ENCODE results near the gene TPSB2. TPM values are rescaled to one million over a fixed set of nuclear protein-coding genes. Genes with fewer than 3 reads are reported as not detected.

Gene TPSB2
- total RNA-seq, 1 donor from 2014 or later, result not detected

DNA sequence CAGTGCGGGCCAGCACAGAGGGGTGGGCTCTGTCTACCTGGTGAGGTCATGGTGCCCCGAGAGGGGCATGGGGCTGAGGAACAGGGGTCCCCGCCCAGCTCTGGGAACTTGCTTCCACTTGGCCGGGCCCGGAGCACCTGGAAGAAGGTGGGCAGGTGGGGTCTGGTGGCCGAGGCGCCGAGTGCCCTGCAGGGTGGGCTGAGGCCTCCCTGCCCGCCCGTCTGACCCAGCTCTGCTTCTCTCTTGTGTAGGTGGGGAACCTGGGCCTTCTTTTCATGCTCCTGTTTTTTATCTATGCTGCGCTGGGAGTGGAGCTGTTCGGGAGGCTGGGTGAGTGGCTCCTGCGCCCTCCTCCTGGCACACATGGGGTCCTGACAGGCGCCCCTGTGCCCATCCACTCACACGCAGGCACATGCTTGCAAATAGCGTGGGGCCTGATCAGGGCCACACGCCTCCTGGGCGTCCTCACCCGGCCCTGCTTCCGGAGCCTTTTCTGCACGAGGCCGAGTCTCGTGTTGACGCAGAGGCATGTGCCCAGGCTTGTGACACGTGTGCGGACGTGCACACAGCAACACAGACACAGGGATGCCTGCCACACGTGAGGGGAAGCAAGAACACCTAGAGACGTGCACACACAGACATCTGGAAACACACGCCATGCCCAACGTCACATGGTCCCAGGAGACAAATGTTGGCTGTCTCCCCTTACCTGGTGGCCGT, 13.1 kb downstream of the TPSB2 start:
- FAIRE-seq, result no peak

DNA sequence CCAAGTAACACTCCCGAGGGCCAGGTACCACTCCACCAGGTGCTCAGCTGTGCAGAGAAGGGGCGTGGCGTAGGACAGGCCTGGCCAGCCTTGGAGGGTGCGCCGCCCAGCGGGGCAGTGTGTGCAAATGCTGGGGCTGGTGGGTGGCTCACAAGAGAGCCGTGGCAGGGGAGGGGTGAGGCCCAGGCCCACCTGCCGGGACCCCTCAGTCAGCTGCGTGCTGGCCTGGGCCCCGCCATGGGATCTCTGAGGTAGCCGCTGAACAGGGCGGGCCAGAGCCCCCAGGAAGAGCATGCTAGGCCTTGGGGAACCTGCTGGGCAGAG, 13.7 kb downstream of the TPSB2 start:
- Histone ChIP-seq H3K36me3 (ENCODE audit: control insufficient read depth, insufficient read depth, low read length) (no peaks in the 10 kb centered on the region), H3K4me3 (ENCODE audit: low read depth, low read length) (no peak overlapping the region), H3K27me3 (ENCODE audit: control insufficient read depth, insufficient read depth, low read length) (no peaks in the 10 kb centered on the region)
- FAIRE-seq (no peak), DNase-seq (ENCODE audit: low read depth) (no peak)
- TF ChIP-seq, protein P1, sequence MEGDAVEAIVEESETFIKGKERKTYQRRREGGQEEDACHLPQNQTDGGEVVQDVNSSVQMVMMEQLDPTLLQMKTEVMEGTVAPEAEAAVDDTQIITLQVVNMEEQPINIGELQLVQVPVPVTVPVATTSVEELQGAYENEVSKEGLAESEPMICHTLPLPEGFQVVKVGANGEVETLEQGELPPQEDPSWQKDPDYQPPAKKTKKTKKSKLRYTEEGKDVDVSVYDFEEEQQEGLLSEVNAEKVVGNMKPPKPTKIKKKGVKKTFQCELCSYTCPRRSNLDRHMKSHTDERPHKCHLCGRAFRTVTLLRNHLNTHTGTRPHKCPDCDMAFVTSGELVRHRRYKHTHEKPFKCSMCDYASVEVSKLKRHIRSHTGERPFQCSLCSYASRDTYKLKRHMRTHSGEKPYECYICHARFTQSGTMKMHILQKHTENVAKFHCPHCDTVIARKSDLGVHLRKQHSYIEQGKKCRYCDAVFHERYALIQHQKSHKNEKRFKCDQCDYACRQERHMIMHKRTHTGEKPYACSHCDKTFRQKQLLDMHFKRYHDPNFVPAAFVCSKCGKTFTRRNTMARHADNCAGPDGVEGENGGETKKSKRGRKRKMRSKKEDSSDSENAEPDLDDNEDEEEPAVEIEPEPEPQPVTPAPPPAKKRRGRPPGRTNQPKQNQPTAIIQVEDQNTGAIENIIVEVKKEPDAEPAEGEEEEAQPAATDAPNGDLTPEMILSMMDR (IDR thresholded peaks at IDR 0.05; ENCODE audit: insufficient read depth, low read length, severe bottlenecking), result no peak

More for the DNA sequence above, 13.1 kb downstream of the TPSB2 start:
- no peak for DNase-seq (ENCODE audit: low read depth)
- Histone ChIP-seq H3K27me3 (ENCODE audit: control insufficient read depth, insufficient read depth, low read length) (no peaks in the 10 kb centered on the region), H3K36me3 (ENCODE audit: control insufficient read depth, insufficient read depth, low read length) (no peaks in the 10 kb centered on the region), H3K4me3 (ENCODE audit: low read depth, low read length) (no peak overlapping the region)
- TF ChIP-seq, protein P1 (IDR thresholded peaks at IDR 0.05; ENCODE audit: insufficient read depth, low read length, severe bottlenecking), result no peak

- H3K27me3 ChIP-seq (ENCODE audit: control insufficient read depth, insufficient read depth, low read length), result no peaks in the 10 kb centered on the region
- FAIRE-seq, result no peak
Observed at GRCh38 chr16:1215574-1216295, 14.2 kb downstream of the TPSB2 start.

DNA sequence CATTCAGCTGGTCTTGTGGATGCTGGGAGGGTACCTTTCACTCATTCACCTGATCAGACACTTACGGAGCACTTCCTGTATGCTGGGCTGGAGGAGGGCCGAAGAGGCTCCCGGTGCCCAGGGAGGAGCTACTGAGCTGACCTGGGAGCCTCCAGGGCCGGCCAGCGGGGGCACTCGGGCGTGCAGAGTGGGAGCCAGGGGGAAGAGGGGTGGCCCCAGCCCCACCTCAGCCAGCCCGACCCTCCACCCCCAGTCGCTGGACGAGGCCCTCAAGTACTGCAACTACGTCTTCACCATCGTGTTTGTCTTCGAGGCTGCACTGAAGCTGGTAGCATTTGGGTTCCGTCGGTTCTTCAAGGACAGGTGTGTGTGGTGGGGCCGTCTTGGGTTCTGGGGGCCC, 15.3 kb downstream of the TPSB2 start:
- FAIRE-seq (no peak), DNase-seq (ENCODE audit: low read depth) (no peak)
- TF ChIP-seq, protein P1 (IDR thresholded peaks at IDR 0.05; ENCODE audit: insufficient read depth, low read length, severe bottlenecking), result no peak
- no peaks in the 10 kb centered on the region for H3K36me3 ChIP-seq (ENCODE audit: control insufficient read depth, insufficient read depth, low read length)
- no peak overlapping the region for H3K4me3 ChIP-seq (ENCODE audit: low read depth, low read length)
- no peaks in the 10 kb centered on the region for H3K27me3 ChIP-seq (ENCODE audit: control insufficient read depth, insufficient read depth, low read length)

More at GRCh38 chr16:1215574-1216295, 14.2 kb downstream of the TPSB2 start:
- TF ChIP-seq, protein P1 (IDR thresholded peaks at IDR 0.05; ENCODE audit: insufficient read depth, low read length, severe bottlenecking), result no peak
- DNase-seq (ENCODE audit: low read depth), result no peak
- H3K36me3 ChIP-seq (ENCODE audit: control insufficient read depth, insufficient read depth, low read length), result no peaks in the 10 kb centered on the region
- H3K4me3 ChIP-seq (ENCODE audit: low read depth, low read length), result no peak overlapping the region

GRCh38 chr16:1213796-1214372, 16.1 kb downstream of the TPSB2 start:
- TF ChIP-seq, protein P1 (IDR thresholded peaks at IDR 0.05; ENCODE audit: insufficient read depth, low read length, severe bottlenecking), result no peak
- FAIRE-seq (no peak), DNase-seq (ENCODE audit: low read depth) (no peak)
- Histone ChIP-seq H3K36me3 (ENCODE audit: control insufficient read depth, insufficient read depth, low read length) (no peaks in the 10 kb centered on the region), H3K4me3 (ENCODE audit: low read depth, low read length) (no peak overlapping the region), H3K27me3 (ENCODE audit: control insufficient read depth, insufficient read depth, low read length) (no peaks in the 10 kb centered on the region)

All from bronchial epithelial cell (primary cell).